GM19023 (cell line): Measurements from ENCODE around the gene HIP1R.
"Not testable (repeated sequence)": the region's sequence is repeated elsewhere in the genome, so short reads cannot be mapped to it uniquely, and the experiment has no call there.

ENCODE experiments used
- ATAC-seq: cut with Tn5 transposase; IDR thresholded peaks from one replicate; pipeline ENCODE4 v1.9.1; 2021; ENCODE audit warnings: mild to moderate bottlenecking, moderate library complexity; ENCODE audit not compliant: unreplicated experiment

The HIP1R gene

GRCh38 chr12:122892724-122893123 lies 57.5 kb downstream of the HIP1R start:
- ATAC-seq = not testable (repeated sequence)

- no peak for ATAC-seq
Observed at GRCh38 chr12:122893208-122894153, 58.2 kb downstream of the HIP1R start.

GRCh38 chr12:122894193-122895121 lies 59.2 kb downstream of the HIP1R start:
- no peak for ATAC-seq

- no peak for ATAC-seq
Observed at GRCh38 chr12:122895320-122895703, 60.1 kb downstream of the HIP1R start.

GRCh38 chr12:122895704-122896636 lies 60.7 kb downstream of the HIP1R start, which contains the start of gene VPS37B:
Gene VPS37B (minus strand): TSS chr12:122896124. CDS start chr12:122896062, 62 bp downstream.
- ATAC-seq = peak; percentile 72

- no peak for ATAC-seq
Observed at GRCh38 chr12:122896662-122897061, 61.4 kb downstream of the HIP1R start.

GRCh38 chr12:122899887-122900286 lies 64.6 kb downstream of the HIP1R start:
- no peak for ATAC-seq

- ATAC-seq = no peak
Observed at GRCh38 chr12:122902854-122903692, 67.8 kb downstream of the HIP1R start.

GRCh38 chr12:122903693-122904034 lies 68.4 kb downstream of the HIP1R start:
- ATAC-seq = no peak

- not testable (repeated sequence) for ATAC-seq
Observed at GRCh38 chr12:122905258-122905657, 70.0 kb downstream of the HIP1R start.

- no peak for ATAC-seq
Observed at GRCh38 chr12:122908915-122909314, 73.7 kb downstream of the HIP1R start.

- ATAC-seq = no peak
Observed at GRCh38 chr12:122909442-122910288, 74.4 kb downstream of the HIP1R start.
